OCI-LY1 (cell line): ENCODE measurements around the gene PHLDA2.

Experiments used
- CTCF ChIP-seq: fragments of 200-600 bp; sonication (generic), shearing (Covaris generic); IDR thresholded peaks from 2 replicates; pipeline ENCODE4 v1.5.1; 2017; ENCODE audit warnings: mild to moderate bottlenecking, antibody characterized with exemption, low read length, moderate library complexity, mixed read lengths
- EZH2 ChIP-seq: fragments of 200-600 bp; sonication (generic), shearing (Covaris generic); IDR thresholded peaks from 2 replicates; pipeline ENCODE4 v1.8.0; 2017; ENCODE audit warnings: borderline replicate concordance, mixed run types, mild to moderate bottlenecking, antibody characterized with exemption, low read length, moderate library complexity, mixed read lengths

GRCh38 chr11:2912498-2912897 lies 16.7 kb downstream of the PHLDA2 start:
- TF ChIP-seq CTCF, result no peak
- TF ChIP-seq EZH2, result no peak
